Breast epithelium (tissue), 3 donors: ENCODE results near the gene ZNRF3.

Source experiments
- CTCF ChIP-seq, 3 donors: fragments of 450-650 bp; IDR thresholded peaks; one replicate each; pipeline ENCODE4 v1.5.1; 2016 to 2017; ENCODE audit warnings: antibody characterized with exemption in 3 of 3, mild to moderate bottlenecking in 3 of 3, moderate library complexity in 3 of 3
- POLR2AphosphoS5 ChIP-seq, 3 donors: sonication (generic); formaldehyde crosslinking; IDR thresholded peaks; one replicate each; pipeline ENCODE4 v1.6.1; 2017; ENCODE audit warnings: antibody characterized with exemption in 3 of 3

DNA sequence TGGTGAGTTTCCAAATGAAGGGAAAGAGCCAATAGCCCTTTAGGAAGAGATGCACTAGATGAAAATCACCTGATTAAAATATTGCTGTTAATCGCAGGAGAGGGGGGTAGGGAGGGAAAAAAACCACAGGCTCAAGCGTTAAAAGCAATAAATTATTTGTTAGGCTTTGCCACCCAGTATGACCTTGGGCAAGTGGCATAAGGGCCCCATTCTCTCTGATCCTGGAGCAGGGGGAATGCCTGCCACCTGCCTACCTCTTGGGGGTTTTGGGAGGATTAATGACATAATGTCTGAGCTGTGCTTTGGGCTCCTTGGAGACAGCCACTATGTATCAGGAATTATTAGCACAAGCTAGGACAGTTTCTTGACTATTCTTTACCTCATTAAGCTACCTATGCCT is 80.0 kb downstream of the ZNRF3 start:
- TF ChIP-seq POLR2AphosphoS5 (IDR thresholded peaks at IDR 0.05) (no peak), CTCF (IDR thresholded peaks at IDR 0.05) (no peak)
